GM18508 (cell line): ENCODE results near the gene TNNC1.

ENCODE experiments used
- ATAC-seq: cut with Tn5 transposase; IDR thresholded peaks from one replicate; pipeline ENCODE4 v1.9.1; 2021; ENCODE audit warnings: moderate number of reproducible peaks; ENCODE audit not compliant: insufficient read depth, unreplicated experiment

Gene TNNC1

GRCh38 chr3:52443791-52444687 lies 9.8 kb downstream of the TNNC1 start:
- no peak for ATAC-seq

- no peak for ATAC-seq
Observed at GRCh38 chr3:52443268-52443610, 10.6 kb downstream of the TNNC1 start.

DNA sequence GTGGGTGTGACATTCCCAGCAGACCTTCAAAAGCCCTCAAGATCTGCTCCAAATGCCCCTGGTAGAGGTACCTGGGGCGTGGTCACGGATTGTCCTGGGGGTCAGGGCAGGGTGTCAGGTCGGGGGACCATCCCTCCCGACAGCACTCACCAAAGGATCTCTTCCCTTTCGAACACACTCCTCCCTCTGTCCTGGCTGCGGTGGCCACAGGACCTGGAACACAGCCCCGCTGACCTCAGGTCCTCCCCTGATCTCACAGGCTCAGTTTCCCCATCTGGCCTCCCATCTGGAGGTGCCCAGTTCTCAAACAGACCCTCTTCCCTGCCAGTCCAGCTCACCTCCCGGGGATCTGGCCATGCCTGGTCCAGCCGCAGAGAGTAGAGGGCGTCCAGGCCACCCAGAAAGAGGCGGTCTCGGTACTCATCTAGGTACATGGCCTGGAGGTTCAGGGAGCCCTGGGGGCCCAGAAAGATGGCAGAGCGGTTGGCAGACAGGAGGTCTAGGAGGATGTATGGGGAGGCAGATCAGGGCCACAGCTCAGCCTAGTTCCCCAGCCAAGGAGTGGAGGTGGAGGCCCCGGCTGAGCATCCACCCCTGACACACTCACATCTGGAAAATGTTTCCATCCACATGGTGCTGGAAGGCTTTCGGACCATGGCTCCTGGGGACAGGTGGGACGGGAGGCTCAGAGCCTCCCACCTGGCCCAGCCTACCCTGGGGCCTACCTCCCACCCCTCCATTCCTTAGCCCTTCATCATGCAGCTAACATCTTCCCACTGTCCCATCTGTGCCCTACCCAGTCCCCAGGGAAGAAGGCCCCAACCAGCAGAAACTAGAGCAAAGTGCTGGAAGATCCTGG lies 11.2 kb downstream of the TNNC1 start:
- no peak for ATAC-seq

DNA sequence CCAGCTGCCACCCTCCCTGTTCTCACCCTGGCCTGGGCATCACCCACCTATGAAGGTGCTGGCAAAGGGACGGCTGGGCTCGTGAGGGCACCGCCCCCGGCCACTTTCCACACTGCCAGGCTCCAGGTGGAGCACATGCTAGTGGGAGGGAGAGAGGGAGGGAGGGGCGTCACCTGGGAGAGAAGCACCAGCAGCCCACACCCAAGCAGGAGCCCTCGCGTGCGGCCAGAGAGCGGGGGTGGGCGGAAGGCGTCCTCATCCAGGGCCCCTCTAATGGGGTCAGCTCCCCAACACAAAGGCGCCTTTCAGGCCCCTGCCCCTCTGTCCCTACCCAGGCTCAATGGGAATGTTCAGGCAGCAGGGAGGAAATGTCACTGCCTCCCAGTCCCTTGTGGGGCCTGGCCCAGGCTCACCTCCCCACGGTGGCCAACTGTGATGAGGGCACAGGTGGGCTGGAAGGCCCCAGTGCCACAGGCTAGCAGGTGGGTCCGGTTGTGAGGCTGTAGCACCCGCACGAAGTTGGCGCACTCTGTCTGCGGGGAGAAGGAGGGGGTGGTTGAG lies 12.0 kb downstream of the TNNC1 start:
- no peak for ATAC-seq

- no peak for ATAC-seq
Observed at GRCh38 chr3:52441091-52441771, 12.6 kb downstream of the TNNC1 start.

GRCh38 chr3:52440671-52441070 lies 13.2 kb downstream of the TNNC1 start:
- no peak for ATAC-seq

GRCh38 chr3:52440249-52440551 lies 13.6 kb downstream of the TNNC1 start:
- no peak for ATAC-seq

- ATAC-seq = no peak
Observed at GRCh38 chr3:52439426-52440248, 14.2 kb downstream of the TNNC1 start.

GRCh38 chr3:52438579-52439425 lies 15.0 kb downstream of the TNNC1 start:
- ATAC-seq = no peak

- no peak for ATAC-seq
Observed at GRCh38 chr3:52438104-52438376, 15.8 kb downstream of the TNNC1 start.

DNA sequence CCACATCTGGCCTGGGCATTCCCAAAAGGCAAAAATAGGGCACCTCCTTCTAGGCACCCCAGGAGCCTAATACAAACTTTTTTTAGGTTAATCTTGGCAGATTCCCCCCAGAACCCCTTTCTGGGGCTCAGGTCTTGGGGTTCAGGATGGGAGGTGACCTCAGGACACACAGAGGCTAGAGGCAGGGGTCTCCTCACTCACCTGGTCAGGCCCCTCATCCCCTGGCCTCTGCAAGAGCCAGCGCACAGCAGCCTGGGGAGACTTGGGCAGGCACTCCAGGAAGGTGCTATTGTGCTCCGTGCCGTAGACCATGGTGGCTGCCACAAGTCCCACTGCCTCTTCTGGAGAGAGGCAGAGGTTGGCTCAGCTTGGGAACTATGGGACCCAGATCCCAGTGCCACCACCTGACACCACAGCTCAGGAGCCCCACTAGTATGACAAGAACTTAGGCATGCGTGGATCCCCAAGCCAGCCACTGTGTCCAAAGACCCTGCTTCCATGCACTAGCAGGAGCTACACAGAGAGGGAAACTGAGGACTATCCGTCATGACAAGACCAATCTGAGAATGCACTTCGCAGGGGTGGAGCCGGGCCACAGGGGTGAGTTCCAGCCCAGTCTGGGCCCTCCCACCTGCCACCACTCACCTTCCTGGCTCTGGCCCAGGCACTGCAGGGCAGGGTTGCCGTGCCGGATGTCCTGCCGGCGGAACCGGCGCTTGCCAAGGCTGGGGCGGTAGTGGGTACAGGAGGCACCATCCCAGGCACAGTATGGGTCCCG lies 16.3 kb downstream of the TNNC1 start:
- no peak for ATAC-seq

DNA sequence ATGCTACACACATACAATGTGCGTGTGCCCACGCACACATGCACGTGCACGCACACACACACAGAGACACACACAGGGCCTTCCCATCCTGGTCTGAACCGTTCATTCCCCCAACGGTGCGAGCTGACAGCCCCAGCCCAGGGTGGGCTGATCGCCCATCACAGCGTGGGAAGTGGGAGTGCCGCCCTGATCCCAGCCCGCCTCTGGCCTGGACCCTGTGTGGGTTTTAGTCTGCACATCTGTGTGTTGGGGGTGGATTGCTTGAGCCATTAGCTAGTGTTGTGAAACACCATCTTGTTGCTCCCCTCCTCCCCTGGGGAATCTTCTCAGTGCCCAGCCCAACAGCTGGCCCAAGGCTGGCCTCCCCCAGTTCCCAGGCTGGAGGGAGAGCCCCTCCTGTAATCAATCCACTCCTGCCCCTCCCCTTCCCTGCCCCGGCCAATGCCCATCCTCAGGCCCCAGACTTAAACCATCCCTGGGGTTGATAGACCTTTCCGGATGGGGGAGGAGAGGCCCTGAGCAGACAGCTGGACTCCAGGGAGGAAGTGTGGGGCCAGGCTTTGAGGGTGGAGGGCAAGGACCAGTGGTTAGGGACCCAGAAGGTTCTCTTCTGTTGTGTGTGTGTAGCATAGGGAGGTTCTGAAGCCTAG lies 17.2 kb downstream of the TNNC1 start:
- ATAC-seq = no peak

- ATAC-seq = no peak
Observed at GRCh38 chr3:52435246-52436101, 18.4 kb downstream of the TNNC1 start.

- no peak for ATAC-seq
Observed at GRCh38 chr3:52434491-52435115, 19.2 kb downstream of the TNNC1 start.

DNA sequence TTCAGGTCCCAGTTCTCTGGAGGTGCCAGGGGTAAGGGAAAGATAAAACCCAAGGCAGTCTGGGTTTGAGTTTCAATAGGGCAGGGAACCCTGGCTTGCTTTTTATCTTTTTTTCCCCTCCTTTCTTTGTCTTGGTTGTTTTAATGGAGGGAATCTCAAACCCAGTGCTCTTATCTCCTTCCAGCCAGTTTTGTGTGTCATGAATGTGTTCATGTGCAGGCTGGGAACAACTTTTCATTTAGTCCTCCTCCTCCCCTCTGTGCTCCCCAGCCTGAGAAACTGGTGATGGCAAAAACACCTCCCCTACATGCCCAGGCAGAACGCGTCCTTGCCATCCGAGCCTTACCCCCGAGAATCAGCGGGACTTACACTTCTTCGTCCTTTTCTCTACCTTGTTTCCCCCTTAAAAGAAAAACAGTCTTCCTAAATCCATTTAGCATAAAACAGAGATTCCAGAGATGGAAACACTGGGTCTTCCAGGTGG lies 19.8 kb downstream of the TNNC1 start:
- ATAC-seq = no peak

DNA sequence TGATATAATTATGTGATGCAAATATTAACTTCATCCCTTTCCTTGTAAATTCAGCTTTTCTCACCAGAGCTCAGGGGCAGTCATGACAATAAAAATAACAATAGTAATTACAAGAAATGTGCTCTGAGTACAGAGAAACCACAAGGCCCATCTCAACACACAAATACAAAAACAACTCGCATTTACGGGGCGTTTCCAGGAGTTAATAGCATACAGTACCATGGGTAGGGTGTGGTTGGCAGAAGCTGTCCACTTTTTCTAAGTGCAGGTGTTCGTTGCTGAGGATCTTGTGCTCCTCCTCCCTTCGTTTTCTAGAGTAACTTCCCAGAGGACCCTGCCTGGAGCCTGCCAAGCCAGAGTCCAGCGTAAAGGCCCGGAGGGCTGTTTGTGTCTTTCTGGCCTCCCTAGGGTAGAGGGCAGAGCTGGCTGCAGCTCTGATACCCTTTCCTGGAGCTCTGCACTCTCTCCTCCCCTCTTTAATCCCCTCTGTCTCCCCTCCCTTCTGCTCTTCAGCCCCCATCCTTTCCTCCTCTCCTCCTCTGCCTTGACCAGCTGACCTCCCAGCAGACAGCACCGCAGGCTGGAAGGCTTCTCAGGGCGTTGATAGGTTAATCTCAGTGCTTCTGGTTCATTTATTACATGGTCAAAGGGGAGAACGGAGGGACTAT lies 20.4 kb downstream of the TNNC1 start:
- no peak for ATAC-seq
